Nephron (organoid): ENCODE results near the gene MAP3K6.
A peak's percentile ranks its signal among the peaks of the same experiment; 100 is the strongest.

Source experiments
- H3K27ac Mint-ChIP-seq, 3 experiments: 2 replicates each; pipeline ENCODE4 v1.8.0; 2020; ENCODE audit warnings: mixed read lengths in 3 of 3, mild to moderate bottlenecking in 2 of 3, moderate library complexity in 1 of 3
- H3K27me3 Mint-ChIP-seq: 2 replicates; pipeline ENCODE4 v1.8.0; 2021; ENCODE audit warnings: low read depth, mild to moderate bottlenecking, moderate library complexity, mixed read lengths
- H3K36me3 Mint-ChIP-seq: 2 replicates; pipeline ENCODE4 v1.8.0; 2020; ENCODE audit warnings: low read depth, mixed read lengths
- H3K4me1 Mint-ChIP-seq: 2 replicates; pipeline ENCODE4 v1.8.0; 2020; ENCODE audit warnings: mixed read lengths
- H3K4me3 Mint-ChIP-seq, 3 experiments: 2 replicates each; pipeline ENCODE4 v1.8.0; 2020; ENCODE audit warnings: mild to moderate bottlenecking in 3 of 3, mixed read lengths in 3 of 3, moderate library complexity in 2 of 3
- H3K9me3 Mint-ChIP-seq: 2 replicates; pipeline ENCODE4 v1.8.0; 2020; ENCODE audit warnings: mixed read lengths
- CTCF ChIP-seq, 3 experiments: fragments of 200-600 bp; sonication (generic); IDR thresholded peaks; one replicate each; pipeline ENCODE4 v1.5.0; 2021; ENCODE audit warnings: antibody characterized with exemption in 3 of 3; ENCODE audit not compliant: unreplicated experiment in 3 of 3

MAP3K6 gene

GRCh38 chr1:27339213-27339612, 27.5 kb downstream of the MAP3K6 start:
- Mint-ChIP-seq H3K4me3 (peak overlapping the region in 1 of 3 experiments; percentile 58), H3K27ac (peak overlapping the region in 2 of 3 experiments; percentile 10 to 81), H3K9me3 (no peaks in the 10 kb centered on the region), H3K4me1 (peaks cover 30% of the 10 kb centered on the region), H3K27me3 (no peaks in the 10 kb centered on the region), H3K36me3 (peaks cover 18% of the 10 kb centered on the region)
- no peak for TF ChIP-seq CTCF (IDR thresholded peaks at IDR 0.05; ENCODE audit: unreplicated experiment in 3 of 3)

- H3K27me3 Mint-ChIP-seq: no peaks in the 10 kb centered on the region
- peaks cover 30% of the 10 kb centered on the region for H3K4me1 Mint-ChIP-seq
- no peak for TF ChIP-seq CTCF (IDR thresholded peaks at IDR 0.05; ENCODE audit: unreplicated experiment in 3 of 3)
- H3K36me3 Mint-ChIP-seq: peaks cover 21% of the 10 kb centered on the region
- H3K27ac Mint-ChIP-seq: peak overlapping the region in 2 of 3 experiments; percentile 13 to 81
- no peak overlapping the region for H3K4me3 Mint-ChIP-seq
- no peaks in the 10 kb centered on the region for H3K9me3 Mint-ChIP-seq
These were observed 28.0 kb downstream of the MAP3K6 start for GRCh38 chr1:27338751-27339150.

- Mint-ChIP-seq H3K27me3 (no peaks in the 10 kb centered on the region), H3K27ac (no peak overlapping the region), H3K4me3 (no peak overlapping the region), H3K4me1 (peaks cover 15% of the 10 kb centered on the region), H3K9me3 (no peaks in the 10 kb centered on the region), H3K36me3 (peaks cover 34% of the 10 kb centered on the region)
- TF ChIP-seq CTCF (IDR thresholded peaks at IDR 0.05; ENCODE audit: unreplicated experiment in 3 of 3): no peak
These were observed 30.0 kb downstream of the MAP3K6 start for GRCh38 chr1:27336756-27337155.

- peaks cover 36% of the 10 kb centered on the region for H3K36me3 Mint-ChIP-seq
- H3K27ac Mint-ChIP-seq: no peak overlapping the region
- no peak overlapping the region for H3K4me3 Mint-ChIP-seq
- H3K27me3 Mint-ChIP-seq: no peaks in the 10 kb centered on the region
- H3K9me3 Mint-ChIP-seq: no peaks in the 10 kb centered on the region
- TF ChIP-seq CTCF (IDR thresholded peaks at IDR 0.05; ENCODE audit: unreplicated experiment in 3 of 3): no peak
- H3K4me1 Mint-ChIP-seq: peaks cover 10% of the 10 kb centered on the region
These were observed 31.0 kb downstream of the MAP3K6 start for GRCh38 chr1:27335506-27336422.

- no peak overlapping the region for H3K4me3 Mint-ChIP-seq
- no peak overlapping the region for H3K27ac Mint-ChIP-seq
These were observed 33.0 kb downstream of the MAP3K6 start for GRCh38 chr1:27333717-27334279.

More at GRCh38 chr1:27333717-27334279, 33.0 kb downstream of the MAP3K6 start:
- H3K27me3 Mint-ChIP-seq: no peaks in the 10 kb centered on the region
- peaks cover 46% of the 10 kb centered on the region for H3K36me3 Mint-ChIP-seq
- H3K9me3 Mint-ChIP-seq: no peaks in the 10 kb centered on the region
- no peaks in the 10 kb centered on the region for H3K4me1 Mint-ChIP-seq
- TF ChIP-seq CTCF (IDR thresholded peaks at IDR 0.05; ENCODE audit: unreplicated experiment in 3 of 3): no peak
